HL-60 (cell line): ENCODE data around the gene MCHR1.
A peak's percentile ranks its signal among the peaks of the same experiment; 100 is the strongest.

ENCODE experiments used
- DNase-seq, 2 experiments: peaks; one replicate each; pipeline ENCODE4 v3.0.0-alpha.2; 2010 to 2020; ENCODE audit warnings: low read depth in 1 of 2, low spot score in 1 of 2
- H3K27ac ChIP-seq: fragments of 250-450 bp; sonication (Bioruptor Pico); replicated peaks from 2 replicates; pipeline ENCODE4 v1.5.1; 2020; ENCODE audit warnings: mild to moderate bottlenecking, moderate library complexity
- H3K27me3 ChIP-seq: fragments of 250-450 bp; sonication (Bioruptor Pico); 2 replicates; pipeline ENCODE4 v1.5.1; 2021; ENCODE audit warnings: mild to moderate bottlenecking, moderate library complexity; ENCODE audit not compliant: insufficient read depth, poor library complexity, severe bottlenecking
- H3K4me3 ChIP-seq: replicated peaks from 2 replicates; pipeline ENCODE4 v1.5.1; 2011; ENCODE audit warnings: mild to moderate bottlenecking, control low read depth, low read length; ENCODE audit not compliant: insufficient read depth
- CTCF ChIP-seq: IDR thresholded peaks from one replicate; pipeline ENCODE4 v1.5.1; 2011; ENCODE audit warnings: low read length, control low read depth, inconsistent platforms; ENCODE audit not compliant: insufficient read depth
- GABPA ChIP-seq: IDR thresholded peaks from 2 replicates; pipeline ENCODE4 v1.6.1; 2012; ENCODE audit warnings: low read depth
- POLR2AphosphoS5 ChIP-seq: IDR thresholded peaks from 2 replicates; pipeline ENCODE4 v1.6.1; 2012; ENCODE audit warnings: low read depth
- REST ChIP-seq: IDR thresholded peaks from 2 replicates; pipeline ENCODE4 v1.6.1; 2012; ENCODE audit warnings: low read depth; ENCODE audit not compliant: insufficient replicate concordance
- SPI1 ChIP-seq: IDR thresholded peaks from 2 replicates; pipeline ENCODE4 v1.6.1; 2012; ENCODE audit warnings: low read depth, mild to moderate bottlenecking, borderline replicate concordance

MCHR1 gene

GRCh38 chr22:40648386-40648785 is 30.9 kb upstream of the MCHR1 start:
- Histone ChIP-seq H3K4me3 (no peak overlapping the region), H3K27ac (no peak overlapping the region), H3K27me3 (no peaks in the 10 kb centered on the region)
- DNase-seq, result no peak
- TF ChIP-seq GABPA, result no peak
- TF ChIP-seq POLR2AphosphoS5, result no peak
- TF ChIP-seq CTCF, result no peak
- TF ChIP-seq REST, result no peak
- no peak for TF ChIP-seq SPI1

- no peak for TF ChIP-seq GABPA
- no peak for TF ChIP-seq CTCF
- TF ChIP-seq REST, result no peak
- TF ChIP-seq POLR2AphosphoS5, result no peak
- Histone ChIP-seq H3K27me3 (no peaks in the 10 kb centered on the region), H3K27ac (peak overlapping the region; percentile 92), H3K4me3 (no peak overlapping the region; the same call in 1 of the 2 replicates)
- no peak for DNase-seq
Measured at GRCh38 chr22:40651057-40651456, 28.2 kb upstream of the MCHR1 start.

- TF ChIP-seq REST (peak; percentile 53), SPI1 (no peak), POLR2AphosphoS5 (peak; percentile 87)
- peak; percentile 96 to 97 for DNase-seq
- Histone ChIP-seq H3K27ac (peak overlapping the region; percentile 92), H3K4me3 (peak overlapping the region; percentile 67), H3K27me3 (no peaks in the 10 kb centered on the region)
Measured at GRCh38 chr22:40651563-40652501, 27.5 kb upstream of the MCHR1 start.
